GM19395 (cell line): ENCODE results near the gene STX2.
"Not testable (repeated sequence)": the region's sequence is repeated elsewhere in the genome, so short reads cannot be mapped to it uniquely, and the experiment has no call there.

Experiments
- ATAC-seq: cut with Tn5 transposase; IDR thresholded peaks from one replicate; pipeline ENCODE4 v1.9.1; 2021; ENCODE audit warnings: mild to moderate bottlenecking, moderate library complexity; ENCODE audit not compliant: unreplicated experiment

The STX2 gene

GRCh38 chr12:130870442-130871285 is 31.6 kb upstream of the STX2 start:
- ATAC-seq = peak; percentile 68

- ATAC-seq = no peak
These were observed 29.4 kb upstream of the STX2 start for GRCh38 chr12:130868412-130868811.

GRCh38 chr12:130863298-130863697 is 24.2 kb upstream of the STX2 start:
- no peak for ATAC-seq

DNA sequence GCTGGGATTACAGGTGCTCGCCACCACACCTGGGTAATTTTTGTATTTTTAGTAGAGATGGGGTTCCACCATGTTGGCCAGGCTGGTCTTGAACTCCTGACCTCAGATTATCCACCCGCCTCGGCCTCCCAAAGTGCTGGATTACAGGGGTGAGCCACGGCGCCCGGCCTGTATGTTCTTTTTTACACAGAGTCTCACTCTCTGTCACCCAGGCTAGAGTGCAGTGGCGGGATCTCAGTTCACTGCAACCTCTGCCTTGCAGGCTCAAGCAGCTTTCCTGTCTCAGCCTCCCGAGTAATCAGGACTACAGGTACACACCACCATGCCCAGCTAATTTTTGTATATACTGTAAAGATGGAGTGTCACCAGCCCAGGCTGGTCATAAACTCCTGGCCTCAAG is 23.7 kb upstream of the STX2 start:
- ATAC-seq = not testable (repeated sequence)

- ATAC-seq = no peak
These were observed 23.1 kb upstream of the STX2 start for GRCh38 chr12:130862161-130862560.

DNA sequence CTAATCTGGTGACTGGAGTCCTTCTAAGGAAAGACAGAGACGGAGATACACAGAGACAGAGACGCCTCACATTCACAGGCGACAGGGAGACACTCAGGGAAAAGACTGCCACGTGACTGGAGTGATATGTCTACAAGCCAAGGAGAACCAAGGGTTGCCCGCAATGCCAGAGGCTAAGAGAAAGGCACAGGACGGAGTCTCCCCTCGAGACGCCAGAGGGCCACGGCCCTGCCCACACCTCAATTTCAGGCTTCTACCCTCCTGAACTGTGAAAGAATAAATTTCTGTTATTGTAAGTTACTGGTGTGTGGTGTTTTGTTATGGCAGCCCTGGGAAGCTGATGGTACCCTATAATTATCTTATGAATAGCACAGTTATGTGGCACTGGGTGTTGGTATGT is 21.3 kb upstream of the STX2 start:
- no peak for ATAC-seq

DNA sequence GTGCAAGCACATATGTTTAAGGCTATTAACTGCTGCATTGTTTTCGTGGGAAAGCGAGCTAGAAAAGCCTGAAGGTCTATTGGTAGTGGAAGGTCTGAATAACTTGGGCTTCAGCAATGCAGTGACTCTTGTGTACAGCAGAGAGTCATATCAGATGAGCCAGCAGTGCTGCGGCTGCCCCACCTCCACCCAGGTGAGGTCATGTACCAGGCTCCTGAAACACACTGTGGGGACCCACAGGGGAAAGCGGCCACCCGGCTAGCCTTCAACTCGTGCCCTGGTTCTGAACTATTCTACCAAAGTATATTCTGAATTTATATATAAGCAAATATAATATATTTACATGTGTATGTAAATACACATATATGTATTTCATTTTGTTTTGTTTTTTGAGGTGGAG is 20.1 kb upstream of the STX2 start:
- no peak for ATAC-seq

DNA sequence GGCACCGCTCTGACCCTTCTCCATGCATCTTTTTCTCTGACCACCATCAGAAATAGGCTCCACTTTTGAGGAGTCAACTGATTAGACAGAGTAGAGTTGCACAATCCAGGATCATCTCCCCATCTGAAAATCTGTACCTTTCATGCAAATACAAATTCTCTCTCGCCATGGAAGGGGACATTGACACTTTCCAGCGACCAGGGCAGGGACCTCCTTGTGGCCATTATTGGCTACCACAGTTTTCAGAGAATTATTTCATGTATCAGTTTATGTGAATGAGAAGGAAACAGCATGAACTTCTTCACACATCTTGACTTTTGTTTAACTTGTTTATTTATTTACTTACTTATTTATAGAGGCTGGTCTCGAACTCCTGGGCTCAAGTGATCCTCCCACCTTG is 19.0 kb upstream of the STX2 start:
- no peak for ATAC-seq

DNA sequence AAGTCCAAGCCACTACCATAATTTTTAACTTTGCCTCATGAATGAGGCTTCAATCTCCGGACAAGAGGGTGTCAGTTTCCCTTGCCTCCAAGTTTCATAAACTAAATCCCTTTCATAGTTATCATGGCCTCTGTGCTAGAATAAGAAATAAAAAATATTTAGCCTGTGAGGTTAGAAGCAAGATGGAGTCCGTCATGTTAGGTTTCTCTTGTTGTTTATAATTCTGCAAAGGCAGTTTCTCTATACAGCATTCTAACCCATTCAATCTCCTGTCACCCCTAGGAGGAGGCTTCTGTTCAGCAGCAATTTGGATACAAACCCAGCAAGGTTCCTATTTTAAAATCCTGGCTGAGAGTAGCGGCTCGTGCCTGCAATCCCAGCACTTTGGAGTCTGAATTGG is 17.0 kb upstream of the STX2 start:
- no peak for ATAC-seq

- no peak for ATAC-seq
These were observed 11.5 kb upstream of the STX2 start for GRCh38 chr12:130850418-130851021.

- ATAC-seq = no peak
These were observed 10.7 kb upstream of the STX2 start for GRCh38 chr12:130849561-130850417.

GRCh38 chr12:130848785-130849305 is 9.8 kb upstream of the STX2 start:
- not testable (repeated sequence) for ATAC-seq

- not testable (repeated sequence) for ATAC-seq
These were observed 9.1 kb upstream of the STX2 start for GRCh38 chr12:130848105-130848504.

DNA sequence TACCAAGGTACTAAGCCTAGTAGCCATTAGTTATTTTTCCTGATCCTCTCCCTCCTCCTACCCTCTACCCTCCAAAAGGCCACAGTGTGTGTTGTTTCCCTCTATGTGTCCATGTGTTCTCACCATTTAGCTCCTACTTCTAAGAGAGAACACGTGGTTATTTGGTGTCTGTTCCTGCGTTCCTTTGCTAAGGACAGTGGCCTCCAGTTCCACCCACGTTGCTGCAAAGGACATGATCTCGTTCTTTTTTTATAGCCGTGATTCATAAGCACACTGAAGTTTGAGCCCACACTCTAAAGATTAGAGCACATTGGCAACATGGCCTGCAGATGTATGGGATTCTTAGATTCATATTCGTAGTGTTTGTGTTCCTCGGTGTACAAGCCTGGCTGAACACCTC is 8.1 kb upstream of the STX2 start:
- no peak for ATAC-seq

DNA sequence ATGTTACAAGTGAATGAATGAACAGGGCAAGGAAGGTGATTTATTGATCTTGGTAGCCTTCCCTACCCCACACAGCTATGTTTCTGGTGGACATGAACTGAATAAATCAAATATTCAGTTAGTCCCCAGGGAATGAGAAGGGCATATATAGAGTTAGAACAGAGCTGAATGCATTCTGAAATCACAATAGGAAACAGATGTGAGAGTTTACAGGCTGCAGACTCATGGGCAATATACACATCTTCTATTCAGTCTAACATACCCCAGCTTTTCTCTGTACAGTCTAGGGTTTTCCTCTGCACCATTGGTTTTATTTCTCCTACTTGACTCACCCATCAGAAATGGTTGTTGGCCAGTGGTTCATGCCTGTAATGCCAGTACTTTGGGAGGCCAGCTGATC is 7.3 kb upstream of the STX2 start:
- ATAC-seq = no peak

GRCh38 chr12:130839770-130840404 is 837 bp upstream of the STX2 start:
- no peak for ATAC-seq

GRCh38 chr12:130838284-130838950 is 633 bp downstream of the STX2 start:
- ATAC-seq = peak; percentile 41

DNA sequence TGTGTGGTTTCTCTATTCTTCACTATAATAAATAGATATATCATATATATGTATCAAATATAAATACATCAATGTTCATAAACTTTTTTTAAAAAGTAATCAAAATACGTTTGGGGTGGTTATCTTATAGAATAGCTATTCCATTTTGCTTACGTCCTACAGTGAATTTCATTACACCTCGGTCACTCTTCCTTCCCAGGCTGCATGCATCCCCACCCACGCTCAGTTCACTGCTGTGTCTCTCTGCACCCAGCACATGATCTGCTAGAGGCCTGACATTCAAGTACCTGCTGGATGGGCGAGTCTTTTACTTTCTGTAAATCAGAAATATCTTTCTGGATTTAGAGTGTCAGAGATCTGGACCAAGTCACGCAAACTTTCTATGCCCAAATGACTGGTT is 3.6 kb downstream of the STX2 start:
- no peak for ATAC-seq

DNA sequence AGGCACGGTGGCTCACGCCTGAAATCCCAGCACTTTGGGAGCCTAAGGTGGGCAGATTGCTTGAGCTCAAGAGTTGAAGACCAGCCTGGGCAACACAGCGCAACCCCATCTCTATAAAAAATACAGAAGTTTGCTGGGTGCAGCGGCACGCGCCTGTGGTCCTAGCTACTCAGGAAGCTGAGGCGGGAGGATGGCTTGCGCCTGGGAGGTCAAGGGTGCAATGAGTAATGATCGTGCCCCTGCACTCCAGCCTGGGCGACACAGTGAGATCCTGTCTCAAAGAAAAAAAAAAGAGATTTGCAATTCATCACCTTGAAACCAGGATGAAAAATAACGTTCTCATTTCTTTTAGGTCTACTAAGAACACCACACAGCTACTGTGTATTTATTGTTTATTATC is 4.0 kb downstream of the STX2 start:
- no peak for ATAC-seq

DNA sequence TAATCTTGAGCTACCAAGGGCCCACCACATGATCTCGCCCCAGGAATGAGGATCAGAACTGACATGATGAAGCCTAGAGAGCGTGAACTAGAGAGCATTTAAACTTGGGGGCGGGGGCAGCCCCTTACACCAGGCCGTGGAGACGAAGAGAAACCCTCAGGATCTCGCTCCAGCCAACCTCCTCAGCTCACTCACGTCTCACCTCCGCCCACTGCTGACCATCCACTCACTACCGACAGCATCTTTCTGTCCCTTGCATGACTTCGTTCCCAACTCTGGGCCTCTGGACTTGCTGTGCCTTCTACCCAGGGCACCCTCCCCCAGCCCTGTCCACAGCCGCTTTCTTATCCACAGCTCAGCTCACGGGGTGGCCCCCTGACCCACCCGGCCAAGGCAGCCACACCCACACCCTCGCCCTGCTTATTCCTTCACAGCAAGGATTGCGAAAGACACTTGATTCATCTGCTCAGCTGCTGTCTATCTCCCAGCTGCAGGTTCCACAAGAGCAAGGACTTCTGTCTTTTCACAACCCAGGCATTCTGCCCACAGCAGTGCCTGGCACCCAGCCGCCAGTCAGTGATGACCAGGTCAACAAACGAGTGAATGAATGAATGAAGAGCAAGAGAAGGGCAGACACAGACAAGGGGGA is 6.4 kb downstream of the STX2 start:
- ATAC-seq = no peak
